T-helper 1 cell (primary cell): ENCODE data around the gene AKAP13.

Experiments used
- DNase-seq, 5 donors: peaks; one replicate each; pipeline ENCODE4 v3.0.0-alpha.2; 2012 to 2020

The AKAP13 gene

DNA sequence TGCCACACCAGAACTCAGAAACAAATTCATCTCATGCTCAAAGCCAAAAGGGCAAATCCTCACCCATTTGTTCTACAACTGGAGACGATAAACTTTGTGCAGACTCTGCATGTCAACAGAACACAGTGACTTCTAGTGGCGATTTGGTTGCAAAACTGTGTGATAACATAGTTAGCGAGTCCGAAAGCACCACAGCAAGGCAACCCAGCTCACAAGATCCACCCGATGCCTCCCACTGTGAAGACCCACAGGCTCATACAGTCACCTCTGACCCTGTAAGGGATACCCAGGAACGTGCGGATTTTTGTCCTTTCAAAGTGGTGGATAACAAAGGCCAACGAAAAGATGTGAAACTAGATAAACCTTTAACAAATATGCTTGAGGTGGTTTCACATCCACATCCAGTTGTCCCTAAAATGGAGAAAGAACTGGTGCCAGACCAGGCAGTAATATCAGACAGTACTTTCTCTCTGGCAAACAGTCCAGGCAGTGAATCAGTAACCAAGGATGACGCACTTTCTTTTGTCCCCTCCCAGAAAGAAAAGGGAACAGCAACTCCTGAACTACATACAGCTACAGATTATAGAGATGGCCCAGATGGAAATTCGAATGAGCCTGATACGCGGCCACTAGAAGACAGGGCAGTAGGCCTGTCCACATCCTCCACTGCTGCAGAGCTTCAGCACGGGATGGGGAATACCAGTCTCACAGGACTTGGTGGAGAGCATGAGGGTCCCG lies 199.7 kb downstream of the AKAP13 start:
- no peak for DNase-seq

DNA sequence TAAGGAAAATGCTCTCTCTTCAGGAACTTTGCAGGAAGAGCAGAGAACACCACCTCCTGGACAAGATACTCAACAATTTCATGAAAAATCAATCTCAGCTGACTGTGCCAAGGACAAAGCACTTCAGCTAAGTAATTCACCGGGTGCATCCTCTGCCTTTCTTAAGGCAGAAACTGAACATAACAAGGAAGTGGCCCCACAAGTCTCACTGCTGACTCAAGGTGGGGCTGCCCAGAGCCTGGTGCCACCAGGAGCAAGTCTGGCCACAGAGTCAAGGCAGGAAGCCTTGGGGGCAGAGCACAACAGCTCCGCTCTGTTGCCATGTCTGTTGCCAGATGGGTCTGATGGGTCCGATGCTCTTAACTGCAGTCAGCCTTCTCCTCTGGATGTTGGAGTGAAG lies 200.5 kb downstream of the AKAP13 start:
- peak in 3 of 5 donors; percentile 18 to 84 (median 29) for DNase-seq

DNA sequence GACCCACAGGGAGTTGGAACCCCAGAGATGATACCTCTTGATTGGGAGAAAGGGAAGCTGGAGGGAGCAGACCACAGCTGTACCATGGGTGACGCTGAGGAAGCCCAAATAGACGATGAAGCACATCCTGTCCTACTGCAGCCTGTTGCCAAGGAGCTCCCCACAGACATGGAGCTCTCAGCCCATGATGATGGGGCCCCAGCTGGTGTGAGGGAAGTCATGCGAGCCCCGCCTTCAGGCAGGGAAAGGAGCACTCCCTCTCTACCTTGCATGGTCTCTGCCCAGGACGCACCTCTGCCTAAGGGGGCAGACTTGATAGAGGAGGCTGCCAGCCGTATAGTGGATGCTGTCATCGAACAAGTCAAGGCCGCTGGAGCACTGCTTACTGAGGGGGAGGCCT lies 201.1 kb downstream of the AKAP13 start:
- peak in 3 of 5 donors; percentile 17 to 78 (median 24) for DNase-seq

DNA sequence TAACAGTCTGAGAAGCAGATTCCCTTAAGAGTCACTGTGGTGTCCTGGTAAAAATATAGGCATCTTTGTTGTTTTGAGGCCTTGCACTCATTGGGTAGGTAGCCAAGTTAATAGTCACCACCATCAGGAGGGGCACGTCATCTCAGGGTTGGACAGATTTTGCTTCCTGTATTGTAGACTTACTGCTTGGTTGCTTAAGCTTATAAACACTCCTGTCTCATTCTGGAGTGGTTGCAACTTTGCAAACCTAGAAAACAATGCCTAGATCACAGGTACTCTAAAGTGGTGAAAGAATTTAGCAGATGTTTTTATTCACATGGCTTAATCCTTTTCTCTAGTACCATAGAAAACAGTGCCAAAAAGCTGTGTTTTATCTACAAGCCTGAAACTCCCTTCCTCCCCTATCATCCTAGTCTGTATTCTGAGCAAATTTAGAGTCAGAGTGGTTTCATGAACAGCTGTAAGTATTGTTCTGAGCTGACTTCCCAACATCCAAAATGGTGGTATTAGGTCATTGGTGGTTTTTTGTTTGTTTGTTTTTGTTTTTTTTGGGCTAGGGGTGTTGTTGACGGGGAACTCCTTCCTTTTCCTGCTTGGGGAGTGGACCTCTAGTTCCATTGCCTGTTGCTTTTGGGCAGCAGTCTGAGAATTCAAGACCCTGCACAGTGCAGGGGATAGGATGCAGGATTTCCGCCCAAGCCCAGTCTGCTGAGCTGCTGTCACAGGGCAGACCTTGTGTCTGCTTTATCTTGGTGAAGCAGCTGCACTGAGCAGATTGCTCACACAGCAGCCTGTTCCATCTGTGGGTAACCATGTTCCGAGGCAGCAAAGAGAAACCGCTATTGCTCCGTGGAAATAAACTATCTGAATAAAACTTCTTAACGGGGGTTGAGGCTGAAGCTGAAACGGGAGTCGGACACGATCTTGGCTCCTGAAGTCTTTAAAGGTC lies 202.0 kb downstream of the AKAP13 start:
- peak in 4 of 5 donors; percentile 30 to 85 (median 53) for DNase-seq

DNA sequence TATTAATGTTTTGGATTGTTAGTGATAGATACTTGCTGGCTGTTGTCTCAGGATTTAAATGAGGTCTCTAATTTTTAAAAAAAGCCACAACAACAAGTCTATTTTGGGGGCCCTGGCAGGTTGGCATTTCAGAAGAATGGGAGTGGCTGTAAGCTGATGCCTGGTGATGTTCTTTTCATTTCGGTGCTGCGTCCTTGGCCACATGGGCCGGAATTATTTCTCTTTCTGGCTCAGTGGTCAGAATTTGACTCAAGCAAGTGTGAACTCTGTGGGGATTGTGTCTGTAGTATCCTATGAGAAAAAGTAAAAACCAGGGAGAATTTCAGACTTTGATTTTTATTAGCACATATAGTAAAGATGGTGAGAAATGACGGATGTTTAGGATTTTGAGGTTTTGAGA lies 203.0 kb downstream of the AKAP13 start:
- no peak for DNase-seq

DNA sequence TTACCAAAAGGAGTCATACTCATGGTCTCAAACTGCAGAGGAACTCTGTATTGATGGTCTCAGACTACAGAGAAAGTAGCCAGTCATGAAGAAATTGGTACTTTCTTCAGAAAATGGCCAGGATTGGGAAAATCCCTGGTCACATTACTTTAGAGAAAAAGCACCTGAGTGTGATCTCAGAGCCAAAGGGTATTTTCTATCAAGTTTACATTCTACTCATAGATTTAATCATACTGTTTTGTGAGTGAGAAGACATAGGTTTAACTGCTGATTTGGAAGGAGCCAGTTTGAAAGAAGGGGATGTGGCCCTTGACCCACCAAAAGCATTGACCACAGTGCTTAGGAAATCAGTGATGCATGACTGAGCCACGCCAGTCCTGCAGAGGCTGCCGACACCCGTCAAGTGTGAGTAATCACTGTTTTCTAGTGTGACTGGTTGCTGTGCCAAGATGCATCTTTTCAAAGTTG lies 203.6 kb downstream of the AKAP13 start:
- DNase-seq = peak in 1 of 5 donors; percentile 30

DNA sequence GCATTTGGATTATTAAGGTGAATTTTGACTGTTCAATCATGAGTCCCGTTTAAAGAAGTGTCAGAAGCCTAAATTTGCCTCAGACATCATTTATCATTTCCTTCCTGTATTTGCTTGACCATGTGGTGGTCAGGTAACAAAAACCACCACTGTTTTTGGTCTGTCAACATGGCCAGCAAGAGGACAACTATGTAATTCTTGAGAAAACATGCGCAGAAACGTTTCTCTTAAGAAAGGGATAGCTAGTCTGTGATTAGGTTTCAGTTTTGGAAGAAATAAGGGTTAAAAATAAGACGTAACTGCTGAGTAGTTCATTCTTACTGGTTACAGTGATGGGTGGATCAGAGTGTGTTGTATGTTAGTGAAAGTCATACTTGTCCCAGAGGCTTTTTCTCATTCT lies 204.5 kb downstream of the AKAP13 start:
- DNase-seq = peak in 1 of 5 donors; percentile 39

DNA sequence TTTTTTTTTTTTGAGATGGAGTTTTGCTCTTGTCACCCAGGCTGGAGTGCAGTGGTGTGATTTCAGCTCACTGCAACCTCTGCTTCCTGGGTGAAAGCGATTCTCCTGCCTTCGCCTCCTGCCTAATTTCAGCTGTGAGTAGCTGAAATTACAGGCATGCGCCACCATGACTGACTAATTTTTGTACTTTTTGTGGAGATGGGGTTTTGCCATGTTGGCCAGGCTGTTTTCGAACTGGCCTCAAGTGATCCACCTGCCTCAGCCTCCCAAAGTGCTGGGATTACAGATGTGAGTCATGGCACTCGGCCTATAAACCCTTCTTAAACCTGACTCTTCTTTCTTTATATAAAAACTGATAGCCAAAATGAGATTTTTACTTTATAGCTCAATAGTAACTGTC lies 205.8 kb downstream of the AKAP13 start:
- DNase-seq = peak in 1 of 5 donors; percentile 65

DNA sequence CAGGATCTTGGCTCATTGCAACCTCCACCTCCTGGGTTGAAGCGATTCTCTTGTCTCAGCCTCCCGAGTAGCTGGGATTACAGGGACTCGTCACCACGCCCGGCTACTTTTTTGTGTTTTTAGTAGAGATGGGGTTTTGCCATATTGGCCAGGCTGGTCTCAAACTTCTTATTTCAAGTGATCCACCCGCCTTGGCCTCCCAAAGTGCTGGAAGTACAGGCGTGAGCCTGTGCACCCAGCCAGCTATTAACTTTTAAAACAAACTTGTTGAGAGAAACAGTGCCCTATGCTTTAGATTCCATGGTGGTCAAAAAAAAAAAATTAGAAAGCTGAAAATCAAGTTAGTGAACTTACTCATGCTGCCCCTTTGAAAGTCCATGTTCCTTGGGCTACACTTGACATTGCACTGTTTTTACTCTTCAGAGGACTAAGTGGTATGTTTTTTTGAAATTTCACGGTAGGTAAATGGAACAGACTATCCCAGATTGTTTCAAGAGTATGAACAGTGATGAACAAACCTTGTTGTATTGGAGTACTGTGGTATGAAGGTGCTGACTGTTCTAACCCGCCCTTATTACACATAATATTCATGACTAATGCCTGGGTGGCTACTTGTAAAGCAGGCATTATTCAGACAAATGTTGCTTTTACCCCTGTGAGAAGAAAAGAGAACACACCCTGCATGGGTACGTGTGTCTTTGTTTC lies 207.5 kb downstream of the AKAP13 start:
- no peak for DNase-seq

DNA sequence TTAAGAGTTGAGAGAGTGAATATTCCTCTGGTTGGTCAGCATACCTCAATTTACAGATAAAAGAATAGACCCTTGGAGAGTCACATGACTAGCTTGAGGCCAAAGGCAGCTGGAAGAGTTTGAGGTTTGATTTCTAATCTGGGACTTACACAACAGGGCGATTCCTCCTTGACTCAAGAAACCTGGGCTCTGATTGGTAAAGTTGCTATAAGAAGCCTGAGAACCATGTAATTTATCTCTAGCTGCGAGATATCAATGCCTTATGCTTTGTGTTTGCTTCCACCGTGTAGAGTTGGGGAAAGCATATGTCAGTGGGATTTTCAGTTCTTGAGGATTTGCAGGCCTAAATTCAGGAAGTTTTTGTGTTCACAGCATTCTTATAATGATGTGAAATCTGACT lies 208.3 kb downstream of the AKAP13 start:
- DNase-seq = no peak

DNA sequence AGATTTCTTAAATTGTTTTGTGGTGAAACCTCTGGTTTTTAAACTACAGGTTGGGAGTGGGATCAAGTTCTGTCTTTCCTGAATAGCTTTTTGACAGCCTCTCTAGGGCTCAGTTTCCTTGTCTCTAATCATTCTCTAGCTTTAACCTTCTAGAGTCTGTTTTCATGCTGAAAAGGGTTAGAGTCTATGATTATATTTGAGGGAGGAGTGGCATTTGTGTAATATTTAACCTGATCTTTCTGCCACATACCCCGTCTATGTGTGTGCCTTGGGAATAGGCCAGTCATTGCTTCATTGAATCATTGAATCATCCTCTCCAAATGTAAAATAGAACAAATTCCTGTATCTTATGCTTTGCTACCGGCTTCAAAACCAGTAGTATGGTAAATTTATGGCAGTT lies 209.4 kb downstream of the AKAP13 start:
- DNase-seq = no peak

DNA sequence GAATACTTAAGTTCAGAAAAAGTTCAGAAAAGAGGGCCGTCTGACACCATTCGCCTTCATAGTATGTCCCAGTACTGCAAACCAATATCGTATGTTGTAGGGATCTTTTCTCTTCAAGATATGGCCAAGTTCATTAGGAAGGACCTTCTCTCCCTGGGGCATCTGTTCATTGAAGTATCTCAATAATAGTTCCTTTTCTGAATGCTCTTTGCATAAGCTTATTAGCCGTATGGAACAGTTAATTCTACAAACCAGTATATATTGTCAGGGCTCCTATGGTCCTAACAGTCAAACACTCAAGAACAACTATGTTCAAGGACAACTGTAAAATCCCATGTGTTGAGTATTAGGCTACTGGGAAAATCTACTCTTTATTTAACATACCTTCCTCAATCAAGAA lies 211.2 kb downstream of the AKAP13 start:
- no peak for DNase-seq

DNA sequence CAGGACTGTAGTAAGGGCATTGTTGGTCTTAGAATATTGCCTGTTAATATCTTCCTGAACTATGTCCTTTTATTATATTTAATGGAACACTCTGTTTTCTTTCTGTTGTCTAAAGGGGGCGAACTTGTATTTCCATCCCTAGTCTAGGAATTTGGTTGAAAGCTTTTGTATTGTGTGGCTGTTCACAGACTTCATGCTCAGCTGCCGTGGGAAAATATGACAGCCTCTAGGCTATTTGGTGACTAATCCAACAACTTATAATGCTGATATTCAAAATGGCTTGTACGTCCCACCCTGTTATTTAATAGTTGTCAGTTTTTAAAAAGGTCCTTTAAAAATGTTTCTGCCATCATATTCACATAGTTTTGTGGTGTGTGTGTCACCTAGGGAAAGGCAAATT lies 211.7 kb downstream of the AKAP13 start:
- DNase-seq = no peak

DNA sequence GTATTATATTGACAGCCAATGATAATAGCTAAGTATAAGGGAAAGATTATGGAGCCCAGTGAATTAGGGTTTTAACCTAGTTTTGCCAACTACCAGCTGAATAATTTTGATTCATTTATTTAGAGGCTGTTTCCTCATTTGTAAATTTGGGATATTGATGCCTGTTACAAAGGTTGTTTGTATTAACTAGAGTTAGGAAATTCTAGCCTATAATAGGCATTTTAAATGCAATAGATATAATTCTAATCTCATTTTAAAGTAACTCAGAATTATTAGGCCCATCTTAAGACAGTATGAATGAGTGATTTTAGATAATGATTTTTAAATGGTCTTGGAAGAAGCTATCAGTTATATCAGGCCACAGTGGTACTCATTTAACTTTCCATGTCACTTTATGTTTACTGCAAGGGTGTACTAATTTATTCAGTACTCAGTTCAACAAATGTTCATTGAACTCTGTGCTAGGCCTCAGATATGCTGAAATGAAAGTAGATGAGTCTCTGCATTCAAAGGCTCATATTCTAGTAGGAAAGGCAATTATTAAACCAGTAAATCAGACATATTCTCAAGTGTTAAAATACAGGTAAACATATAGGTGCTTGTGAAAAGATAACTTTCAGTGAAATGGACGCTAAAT lies 213.5 kb downstream of the AKAP13 start:
- no peak for DNase-seq

DNA sequence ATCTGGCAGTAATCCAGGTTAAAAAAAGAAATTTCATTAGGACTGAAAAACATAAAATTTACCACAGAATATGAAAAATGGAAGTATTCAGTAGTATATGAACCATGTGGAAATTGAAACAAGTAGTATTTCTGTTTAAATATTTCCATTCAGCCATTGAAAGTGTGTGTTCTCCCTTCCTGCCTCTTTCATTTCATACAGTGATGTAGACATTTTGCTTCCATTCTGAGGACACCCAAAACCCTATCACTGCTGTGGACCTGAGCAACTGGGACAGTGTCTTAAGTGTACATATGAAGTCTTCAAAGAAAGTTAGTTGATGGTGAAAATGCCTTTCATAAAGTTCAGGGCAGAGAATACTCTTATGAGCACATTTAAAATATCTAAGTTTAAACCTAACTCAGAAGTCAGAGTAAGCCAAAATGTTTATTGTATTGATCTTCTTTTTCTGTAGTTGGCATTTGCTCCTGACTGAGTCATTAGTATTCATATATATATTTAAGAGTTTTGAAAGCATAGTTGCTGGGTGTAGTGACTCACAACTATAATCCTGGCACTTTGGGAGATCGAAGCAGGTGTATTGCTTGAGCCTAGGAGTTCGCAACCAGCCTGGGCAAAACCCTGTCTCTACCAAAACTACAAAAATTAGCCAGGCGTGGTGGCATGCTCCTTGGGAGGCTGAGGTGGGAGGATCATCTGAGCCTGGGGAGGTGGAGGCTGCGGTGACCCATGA lies 215.6 kb downstream of the AKAP13 start:
- no peak for DNase-seq

DNA sequence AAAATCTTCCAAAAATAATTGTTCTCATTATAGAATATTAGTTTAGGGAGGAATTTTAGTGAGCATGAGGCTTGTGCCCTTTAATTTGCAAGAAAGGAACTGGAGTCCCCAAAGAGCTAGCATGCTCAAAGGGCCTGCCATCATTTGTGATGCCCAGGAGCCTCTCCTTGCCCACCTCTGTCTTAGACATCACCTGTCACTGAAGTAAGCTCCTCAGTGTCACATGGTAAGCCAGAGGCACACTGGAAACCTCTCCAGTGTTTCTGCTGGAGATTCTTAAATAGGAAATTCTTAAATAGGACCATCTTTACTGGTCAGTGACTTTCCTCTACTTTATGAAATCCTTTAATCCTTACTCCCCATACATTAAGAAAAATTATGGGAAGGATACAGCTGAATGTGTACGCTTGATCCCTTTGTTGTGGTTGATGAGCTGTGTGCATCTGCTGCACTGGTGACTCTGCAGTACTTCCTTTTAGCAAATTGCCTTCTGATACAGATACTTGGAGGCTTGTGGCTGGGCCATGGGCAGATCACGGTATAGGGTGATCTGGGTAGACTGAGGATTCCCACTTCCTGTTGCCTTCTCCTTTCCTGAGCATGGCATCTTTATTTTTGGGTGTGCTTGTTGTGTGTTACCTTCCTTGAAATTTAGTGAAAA lies 216.9 kb downstream of the AKAP13 start:
- peak in 2 of 5 donors; percentile 16 to 45 for DNase-seq

DNA sequence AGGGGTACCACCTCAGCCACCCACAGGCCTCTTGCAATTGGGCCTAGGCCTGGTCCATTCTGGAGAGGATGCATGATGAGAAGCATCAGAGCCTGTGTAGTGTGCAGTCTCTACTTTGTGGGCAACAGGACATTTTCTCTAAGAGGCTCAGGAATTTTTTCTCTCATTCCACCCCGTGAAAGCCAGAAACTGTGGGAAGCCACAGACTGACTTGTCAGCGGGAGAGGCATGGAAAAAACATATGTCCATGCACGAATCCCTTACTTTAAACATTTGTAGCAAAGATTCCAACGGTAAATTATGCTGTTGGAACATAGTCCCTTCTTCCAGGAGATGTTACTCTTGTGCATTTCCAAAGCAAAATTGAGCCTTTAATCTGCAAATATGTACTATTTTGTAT lies 217.8 kb downstream of the AKAP13 start:
- no peak for DNase-seq

DNA sequence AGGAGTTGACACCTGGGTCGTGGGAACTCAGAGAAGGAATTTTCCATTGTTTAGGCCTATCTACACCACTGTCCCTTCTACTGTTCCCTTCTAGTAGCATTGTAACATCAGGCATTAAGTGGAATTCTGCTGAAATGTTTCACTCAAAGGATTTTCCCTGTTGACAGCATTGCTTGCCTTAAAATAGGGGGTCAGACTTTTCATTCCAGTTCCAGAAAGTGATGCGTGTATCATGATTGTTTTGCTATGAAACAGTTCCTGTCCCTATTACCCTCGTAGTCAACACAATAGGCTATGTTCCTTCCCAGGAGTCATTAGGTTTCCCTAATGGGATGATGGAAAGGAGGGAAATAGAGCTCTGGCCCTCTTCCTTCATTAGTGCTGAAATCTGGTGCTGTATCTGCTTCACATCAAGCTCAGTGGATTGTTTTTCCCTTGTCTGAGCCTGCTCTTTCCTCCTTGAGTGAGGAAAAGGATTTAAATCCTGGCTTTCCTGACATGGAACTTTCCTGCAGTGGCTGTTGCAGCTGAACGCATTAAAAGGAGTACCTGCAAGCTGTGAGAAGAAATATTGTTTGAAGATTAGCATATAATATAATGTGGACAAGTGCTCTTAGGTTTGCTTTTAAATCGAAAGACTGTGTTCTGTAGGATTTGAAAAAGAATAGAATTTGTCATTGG lies 218.5 kb downstream of the AKAP13 start:
- DNase-seq = no peak

DNA sequence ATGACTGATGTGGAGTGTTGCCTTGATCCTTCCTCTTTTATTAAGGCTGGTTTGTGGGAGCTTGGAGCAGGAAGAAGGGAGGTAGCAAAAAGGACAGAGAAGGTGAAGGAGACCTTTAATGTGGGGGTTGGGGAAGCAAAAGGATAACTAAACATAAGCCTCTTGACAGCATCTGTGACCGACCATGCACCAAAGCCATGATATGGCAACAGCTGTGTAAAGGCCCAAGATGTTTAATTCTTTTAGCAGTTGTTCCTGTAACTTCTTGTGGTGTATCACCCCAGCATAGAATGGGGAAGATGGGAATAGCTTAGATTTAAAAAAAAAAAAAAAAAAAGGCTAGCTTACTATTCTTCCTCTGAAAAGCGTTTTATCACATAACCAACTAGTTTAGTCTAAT lies 219.6 kb downstream of the AKAP13 start:
- no peak for DNase-seq

DNA sequence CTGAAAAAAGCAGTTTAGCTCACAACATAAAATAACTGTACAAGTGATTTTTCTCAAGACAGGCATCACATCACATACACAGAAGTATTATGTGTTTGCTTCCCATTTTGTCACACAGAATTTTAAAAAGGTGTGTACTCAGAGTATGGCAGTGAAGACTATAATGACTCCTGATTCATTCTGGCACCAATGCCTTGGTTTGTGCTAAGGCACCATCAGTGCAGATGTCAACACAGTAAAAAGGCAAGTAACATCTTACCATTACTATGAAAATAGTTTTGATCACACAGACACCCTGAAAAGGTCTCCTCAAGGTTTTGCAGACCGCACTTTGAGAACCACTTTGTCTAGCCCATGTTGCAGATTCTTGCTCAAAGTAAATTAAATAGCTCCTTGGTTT lies 222.8 kb downstream of the AKAP13 start:
- DNase-seq = no peak

DNA sequence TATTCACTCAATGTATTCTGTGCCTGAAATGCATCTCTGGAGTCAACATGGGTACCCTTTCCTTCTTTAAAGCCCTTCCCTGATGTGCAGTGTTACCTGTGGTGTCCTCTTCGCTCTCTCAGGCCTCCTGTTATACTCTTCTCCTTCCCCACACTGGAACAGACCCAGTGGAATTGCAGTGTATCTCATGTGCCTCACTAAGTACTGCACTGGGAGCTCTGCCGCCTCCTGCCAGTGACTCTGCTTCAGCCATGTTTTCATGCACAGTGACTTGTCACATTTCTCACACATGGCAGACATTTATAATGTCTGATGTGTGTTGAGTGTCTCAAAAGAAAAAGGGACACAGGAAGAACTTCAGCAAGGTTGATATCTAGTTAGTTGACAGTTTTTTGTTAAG lies 223.3 kb downstream of the AKAP13 start:
- no peak for DNase-seq
